AG04450 (cell line): ENCODE results near the gene MEIOB. TPM values are rescaled to one million over a fixed set of nuclear protein-coding genes. Genes with fewer than 3 reads are reported as not detected.

Experiments
- CTCF ChIA-PET: fragments of 300-600, 350-600 bp; formaldehyde crosslinking; extraction: SDS; loops from one replicate; lab custom pipeline; 2022; ENCODE audit warnings: antibody characterized with exemption, inconsistent platforms; lab: Charles Lee
- POLR2A ChIA-PET: fragments of 350-600 bp; formaldehyde crosslinking; extraction: SDS; loops from one replicate; lab custom pipeline; 2021; ENCODE audit warnings: antibody characterized with exemption, inconsistent platforms; lab: Yijun Ruan, JAX
- DNase-seq: peaks from one replicate; pipeline ENCODE4 v3.0.0-alpha.2; 2011; ENCODE audit warnings: low read depth, low spot score
- H3K27ac ChIP-seq: one replicate; pipeline ENCODE4 v1.5.1; 2012; ENCODE audit warnings: low read depth, low read length, control low read depth
- H3K27me3 ChIP-seq: one replicate; pipeline ENCODE4 v1.6.0; 2012; ENCODE audit warnings: low read length; ENCODE audit not compliant: control insufficient read depth, insufficient read depth
- H3K4me3 ChIP-seq: 2 replicates; pipeline ENCODE4 v1.5.1; 2011; ENCODE audit warnings: mild to moderate bottlenecking, low read depth, low read length, control low read depth
- H3K9me3 ChIP-seq: 2 replicates; pipeline ENCODE4 v1.5.1; 2012; ENCODE audit warnings: low read length; ENCODE audit not compliant: control insufficient read depth, insufficient read depth
- polyA plus RNA-seq: library from polyadenylated mRNA; depleted of rRNA; stranded (reverse); fragments of >200 nt; gene quantifications from 2 replicates; pipeline ENCODE4 v1.2.3, GENCODE V29; 2011
- TF ChIP-seq, protein P1 (sequence below): IDR thresholded peaks from 2 replicates; pipeline ENCODE4 v1.5.1; 2011; ENCODE audit warnings: low read depth, low read length, control low read depth, inconsistent platforms

The MEIOB gene
- polyA plus RNA-seq, 1 experiment: 0.04 TPM

- Histone ChIP-seq H3K27me3 (no peaks in the 10 kb centered on the region), H3K9me3 (no peaks in the 10 kb centered on the region; the same call in 1 of the 2 replicates), H3K4me3 (no peak overlapping the region), H3K27ac (no peak overlapping the region)
- DNase-seq: no peak
- CTCF ChIA-PET: interaction anchor here (0.6 kb wide), 1 partner anchor 110 kb away, joined by 3 read pairs; no protein-coding TSS in a partner anchor
- TF ChIP-seq, protein P1, sequence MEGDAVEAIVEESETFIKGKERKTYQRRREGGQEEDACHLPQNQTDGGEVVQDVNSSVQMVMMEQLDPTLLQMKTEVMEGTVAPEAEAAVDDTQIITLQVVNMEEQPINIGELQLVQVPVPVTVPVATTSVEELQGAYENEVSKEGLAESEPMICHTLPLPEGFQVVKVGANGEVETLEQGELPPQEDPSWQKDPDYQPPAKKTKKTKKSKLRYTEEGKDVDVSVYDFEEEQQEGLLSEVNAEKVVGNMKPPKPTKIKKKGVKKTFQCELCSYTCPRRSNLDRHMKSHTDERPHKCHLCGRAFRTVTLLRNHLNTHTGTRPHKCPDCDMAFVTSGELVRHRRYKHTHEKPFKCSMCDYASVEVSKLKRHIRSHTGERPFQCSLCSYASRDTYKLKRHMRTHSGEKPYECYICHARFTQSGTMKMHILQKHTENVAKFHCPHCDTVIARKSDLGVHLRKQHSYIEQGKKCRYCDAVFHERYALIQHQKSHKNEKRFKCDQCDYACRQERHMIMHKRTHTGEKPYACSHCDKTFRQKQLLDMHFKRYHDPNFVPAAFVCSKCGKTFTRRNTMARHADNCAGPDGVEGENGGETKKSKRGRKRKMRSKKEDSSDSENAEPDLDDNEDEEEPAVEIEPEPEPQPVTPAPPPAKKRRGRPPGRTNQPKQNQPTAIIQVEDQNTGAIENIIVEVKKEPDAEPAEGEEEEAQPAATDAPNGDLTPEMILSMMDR: no peak
- POLR2A ChIA-PET: no interaction called here
Observed at GRCh38 chr16:1815461-1815860, 56.5 kb downstream of the MEIOB start.

DNA sequence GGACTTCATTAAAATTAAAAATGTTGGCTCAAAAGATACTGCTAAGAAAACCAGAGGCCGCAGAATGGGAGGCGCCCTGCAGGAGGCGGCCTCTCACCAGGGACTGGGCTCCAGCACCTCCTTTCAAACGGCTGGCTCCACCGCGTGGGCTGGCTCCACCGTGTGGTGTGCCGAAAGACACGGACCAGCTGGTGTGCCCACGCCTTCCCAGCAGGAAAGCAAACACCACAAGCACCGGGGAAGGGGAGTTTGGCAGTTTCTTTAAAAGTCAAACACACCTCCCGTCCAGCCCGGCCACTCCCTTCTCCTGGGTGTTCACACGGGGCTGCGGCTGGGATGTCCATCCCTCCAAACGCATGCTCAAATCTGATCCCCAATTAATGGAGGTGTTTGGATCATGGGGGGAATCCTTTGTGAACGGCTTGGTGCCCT is 59.2 kb downstream of the MEIOB start:
- H3K27ac ChIP-seq: peak overlapping the region; percentile 39
- no peaks in the 10 kb centered on the region; the same call in 1 of the 2 replicates for H3K9me3 ChIP-seq
- TF ChIP-seq, protein P1: peak; percentile 68
- H3K27me3 ChIP-seq: no peaks in the 10 kb centered on the region
- peak overlapping the region; percentile 25; the same call in 1 of the 2 replicates for H3K4me3 ChIP-seq
- DNase-seq: peak; percentile 74
- POLR2A ChIA-PET: no interaction called here
- CTCF ChIA-PET: interaction anchor here (1.2 kb wide), 1 partner anchor 11 kb away, joined by 4 read pairs; no protein-coding TSS in a partner anchor

- ChIA-PET POLR2A (no interaction called here), CTCF (interaction anchor here (1.0 kb wide), 1 partner anchor 28 kb away, joined by 3 read pairs; the partner anchor contains the start of genes NUBP2 and SPSB3)
- Histone ChIP-seq H3K4me3 (no peak overlapping the region), H3K9me3 (no peaks in the 10 kb centered on the region; the same call in 1 of the 2 replicates), H3K27me3 (no peaks in the 10 kb centered on the region), H3K27ac (no peak overlapping the region)
- no peak for DNase-seq
- TF ChIP-seq, protein P1: no peak
Observed at GRCh38 chr16:1810536-1810935, 61.4 kb downstream of the MEIOB start.

DNA sequence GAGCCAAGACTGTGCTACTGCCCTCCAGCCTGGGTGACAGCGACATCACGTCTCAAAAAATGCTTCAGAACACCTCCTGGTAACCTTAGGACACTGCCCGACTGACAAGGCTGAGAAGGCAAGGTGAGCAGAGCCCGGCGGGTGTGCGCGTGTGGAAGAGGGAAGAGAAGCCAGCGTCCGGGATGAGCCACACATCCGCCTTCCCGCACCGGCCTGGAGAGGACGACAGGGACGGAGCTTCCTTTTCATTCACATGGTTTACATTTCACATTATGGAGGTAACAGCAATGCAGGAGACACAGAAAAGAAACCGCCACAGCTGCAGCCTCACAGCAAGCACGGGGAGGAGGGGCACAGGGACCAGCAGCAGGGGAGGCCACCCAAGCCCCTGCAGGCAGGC is 61.9 kb downstream of the MEIOB start:
- Histone ChIP-seq H3K27ac (no peak overlapping the region), H3K9me3 (no peaks in the 10 kb centered on the region; the same call in 1 of the 2 replicates), H3K27me3 (no peaks in the 10 kb centered on the region), H3K4me3 (no peak overlapping the region)
- no peak for DNase-seq
- ChIA-PET CTCF (interaction anchor here (1.0 kb wide), 1 partner anchor 28 kb away, joined by 3 read pairs; the partner anchor contains the start of genes NUBP2 and SPSB3), POLR2A (no interaction called here)
- TF ChIP-seq, protein P1: no peak

- TF ChIP-seq, protein P1: no peak
- no peak for DNase-seq
- H3K9me3 ChIP-seq: no peaks in the 10 kb centered on the region; the same call in 1 of the 2 replicates
- H3K27me3 ChIP-seq: no peaks in the 10 kb centered on the region
- no peak overlapping the region for H3K4me3 ChIP-seq
- H3K27ac ChIP-seq: no peak overlapping the region
- CTCF ChIA-PET: no interaction called here
- POLR2A ChIA-PET: no interaction called here
Observed at GRCh38 chr16:1809281-1809801, 62.6 kb downstream of the MEIOB start.
